Vagina (tissue), 2 donors: ENCODE data around the gene TTLL5. TPM values are rescaled to one million over a fixed set of nuclear protein-coding genes. Genes with fewer than 3 reads are reported as not detected.
A peak's percentile ranks its signal among the peaks of the same experiment; 100 is the strongest.

ENCODE experiments used
- DNase-seq, 2 donors: peaks; one replicate each; pipeline ENCODE4 v3.0.0-alpha.2; 2017; ENCODE audit errors: extremely low spot score in 2 of 2
- H3K27ac ChIP-seq: fragments of 200-600 bp; sonication (generic); one replicate; pipeline ENCODE4 v1.5.1; 2019
- H3K27me3 ChIP-seq: fragments of 200-600 bp; sonication (generic); one replicate; pipeline ENCODE4 v1.5.1; 2019
- H3K36me3 ChIP-seq, 2 donors: fragments of 200-600 bp; sonication (generic); one replicate each; pipeline ENCODE4 v1.5.1; 2017 to 2019
- H3K4me1 ChIP-seq: fragments of 200-600 bp; sonication (generic); one replicate; pipeline ENCODE4 v1.5.1; 2019
- H3K4me3 ChIP-seq, 2 donors: fragments of 200-600 bp; sonication (generic); 1 replicate in 1 of 2; 2 replicates in 1 of 2; pipeline ENCODE4 v1.5.1; 2016 to 2019
- H3K9me3 ChIP-seq: fragments of 200-600 bp; sonication (generic); one replicate; pipeline ENCODE4 v1.5.1; 2019
- POLR2A ChIP-seq, 2 donors: fragments of 450-650 bp; IDR thresholded peaks; one replicate each; pipeline ENCODE4 v1.6.1; 2017; ENCODE audit warnings: antibody characterized with exemption in 2 of 2, mild to moderate bottlenecking in 2 of 2, moderate library complexity in 2 of 2
- POLR2AphosphoS5 ChIP-seq, 2 donors: sonication (generic); formaldehyde crosslinking; IDR thresholded peaks; one replicate each; pipeline ENCODE4 v1.9.0; 2017; ENCODE audit warnings: antibody characterized with exemption in 2 of 2, mild to moderate bottlenecking in 2 of 2, low read depth in 1 of 2; ENCODE audit not compliant: insufficient read depth in 1 of 2
- intact Hi-C: fragments of 100-400 bp; cut with DNase I; formaldehyde crosslinking; loops from one replicate; pipeline ENCODE4 v1.15.1; 2023
- total RNA-seq: library from RNA; depleted of rRNA; stranded (reverse); fragments of >200 nt; gene quantifications from one replicate; pipeline ENCODE4 v1.2.3, GENCODE V29; 2016
- TF ChIP-seq, protein P1 (sequence below), 3 experiments: fragments of 450-650 bp in 2 of 3; fragments of 200-600 bp in 1 of 3; sonication (generic) in 1 of 3; IDR thresholded peaks; one replicate each; pipeline ENCODE4 v1.5.1; 2017 to 2019; ENCODE audit warnings: antibody characterized with exemption in 3 of 3, mild to moderate bottlenecking in 2 of 3, moderate library complexity in 2 of 3

TTLL5 gene
- total RNA-seq, 1 donor from 2014 or later, result 43.0 TPM

DNA sequence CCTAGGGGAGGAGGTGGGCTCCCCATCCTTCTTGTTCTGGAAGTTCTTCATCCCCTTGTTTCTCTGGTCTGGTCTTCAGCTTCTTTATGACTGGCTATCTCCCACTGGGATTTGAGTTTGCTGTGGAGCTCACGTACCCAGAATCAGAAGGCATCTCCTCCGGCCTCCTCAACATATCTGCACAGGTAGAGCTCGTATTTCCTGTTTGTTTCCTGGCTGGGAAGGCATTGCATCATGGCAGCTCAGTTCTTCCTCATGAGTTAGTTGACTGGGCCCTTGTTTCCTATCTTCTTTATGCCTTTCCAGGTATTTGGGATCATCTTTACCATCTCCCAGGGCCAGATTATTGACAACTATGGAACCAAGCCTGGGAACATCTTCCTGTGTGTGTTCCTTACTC, 20.2 kb upstream of the TTLL5 start:
- no peak for DNase-seq
- no peaks in the 10 kb centered on the region for H3K9me3 ChIP-seq
- no peaks in the 10 kb centered on the region for H3K36me3 ChIP-seq
- H3K27ac ChIP-seq, result no peak overlapping the region
- no peak for TF ChIP-seq POLR2A (IDR thresholded peaks at IDR 0.05)
- TF ChIP-seq, protein P1, sequence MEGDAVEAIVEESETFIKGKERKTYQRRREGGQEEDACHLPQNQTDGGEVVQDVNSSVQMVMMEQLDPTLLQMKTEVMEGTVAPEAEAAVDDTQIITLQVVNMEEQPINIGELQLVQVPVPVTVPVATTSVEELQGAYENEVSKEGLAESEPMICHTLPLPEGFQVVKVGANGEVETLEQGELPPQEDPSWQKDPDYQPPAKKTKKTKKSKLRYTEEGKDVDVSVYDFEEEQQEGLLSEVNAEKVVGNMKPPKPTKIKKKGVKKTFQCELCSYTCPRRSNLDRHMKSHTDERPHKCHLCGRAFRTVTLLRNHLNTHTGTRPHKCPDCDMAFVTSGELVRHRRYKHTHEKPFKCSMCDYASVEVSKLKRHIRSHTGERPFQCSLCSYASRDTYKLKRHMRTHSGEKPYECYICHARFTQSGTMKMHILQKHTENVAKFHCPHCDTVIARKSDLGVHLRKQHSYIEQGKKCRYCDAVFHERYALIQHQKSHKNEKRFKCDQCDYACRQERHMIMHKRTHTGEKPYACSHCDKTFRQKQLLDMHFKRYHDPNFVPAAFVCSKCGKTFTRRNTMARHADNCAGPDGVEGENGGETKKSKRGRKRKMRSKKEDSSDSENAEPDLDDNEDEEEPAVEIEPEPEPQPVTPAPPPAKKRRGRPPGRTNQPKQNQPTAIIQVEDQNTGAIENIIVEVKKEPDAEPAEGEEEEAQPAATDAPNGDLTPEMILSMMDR (IDR thresholded peaks at IDR 0.05), result no peak
- no peak for TF ChIP-seq POLR2AphosphoS5 (IDR thresholded peaks at IDR 0.05; ENCODE audit: insufficient read depth in 1 of 2, low read depth in 1 of 2)
- no peak overlapping the region for H3K4me3 ChIP-seq
- H3K4me1 ChIP-seq, result no peaks in the 10 kb centered on the region
- H3K27me3 ChIP-seq, result no peaks in the 10 kb centered on the region
- intact Hi-C loops, result no loop called here

DNA sequence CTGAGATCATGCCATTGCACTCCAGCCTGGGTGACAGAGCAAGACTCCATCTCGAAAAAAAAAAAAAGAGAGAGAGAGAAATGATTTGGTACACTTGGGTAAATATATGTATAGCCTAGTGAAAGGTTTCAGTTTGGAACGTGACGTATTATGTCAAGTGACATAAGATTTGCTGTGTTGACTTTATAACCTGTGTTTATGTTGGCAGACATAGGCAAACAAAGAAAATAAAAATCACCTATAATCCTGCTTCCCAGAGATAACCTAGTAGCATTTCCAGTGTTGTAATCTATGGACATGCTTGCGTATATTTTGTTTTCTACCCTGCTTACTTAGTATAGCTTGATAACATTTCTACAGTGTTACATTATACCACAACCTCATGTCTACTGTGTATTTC, 17.1 kb upstream of the TTLL5 start:
- Histone ChIP-seq H3K27ac (no peak overlapping the region), H3K36me3 (peaks cover 0 to 4% of the 10 kb centered on the region in 2 donors), H3K9me3 (no peaks in the 10 kb centered on the region), H3K27me3 (no peaks in the 10 kb centered on the region), H3K4me1 (no peaks in the 10 kb centered on the region), H3K4me3 (no peak overlapping the region)
- no peak for TF ChIP-seq POLR2AphosphoS5 (IDR thresholded peaks at IDR 0.05; ENCODE audit: insufficient read depth in 1 of 2, low read depth in 1 of 2)
- TF ChIP-seq, protein P1 (IDR thresholded peaks at IDR 0.05), result no peak
- no peak for TF ChIP-seq POLR2A (IDR thresholded peaks at IDR 0.05)
- intact Hi-C loops, result no loop called here
- no peak for DNase-seq

DNA sequence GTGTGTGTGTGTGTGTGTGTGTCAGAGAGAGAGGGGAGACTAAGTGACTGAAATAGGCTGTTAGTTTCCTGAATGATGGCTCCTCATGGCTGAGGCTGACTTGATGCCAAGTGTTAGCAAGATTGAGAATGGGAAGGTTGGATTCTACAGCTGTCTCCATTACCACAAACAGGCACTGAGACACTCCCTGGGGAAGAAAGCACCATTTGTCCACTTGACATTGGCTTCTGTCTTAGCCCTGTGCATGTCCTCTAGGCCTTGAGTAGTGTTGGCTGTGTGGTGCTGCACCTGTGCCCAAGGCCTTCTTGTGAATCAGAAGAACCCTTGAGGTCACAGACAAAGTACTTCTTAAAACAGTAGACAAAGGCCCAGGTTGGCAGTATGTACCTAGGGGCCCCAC, 16.0 kb upstream of the TTLL5 start:
- TF ChIP-seq POLR2A (IDR thresholded peaks at IDR 0.05) (no peak), POLR2AphosphoS5 (IDR thresholded peaks at IDR 0.05; ENCODE audit: insufficient read depth in 1 of 2, low read depth in 1 of 2) (no peak)
- TF ChIP-seq, protein P1 (IDR thresholded peaks at IDR 0.05), result no peak
- H3K27me3 ChIP-seq, result no peaks in the 10 kb centered on the region
- no peak overlapping the region for H3K4me3 ChIP-seq
- intact Hi-C loops, result no loop called here
- no peaks in the 10 kb centered on the region for H3K4me1 ChIP-seq
- peaks cover 0 to 14% of the 10 kb centered on the region in 2 donors for H3K36me3 ChIP-seq
- H3K27ac ChIP-seq, result no peak overlapping the region
- no peak for DNase-seq
- H3K9me3 ChIP-seq, result no peaks in the 10 kb centered on the region

DNA sequence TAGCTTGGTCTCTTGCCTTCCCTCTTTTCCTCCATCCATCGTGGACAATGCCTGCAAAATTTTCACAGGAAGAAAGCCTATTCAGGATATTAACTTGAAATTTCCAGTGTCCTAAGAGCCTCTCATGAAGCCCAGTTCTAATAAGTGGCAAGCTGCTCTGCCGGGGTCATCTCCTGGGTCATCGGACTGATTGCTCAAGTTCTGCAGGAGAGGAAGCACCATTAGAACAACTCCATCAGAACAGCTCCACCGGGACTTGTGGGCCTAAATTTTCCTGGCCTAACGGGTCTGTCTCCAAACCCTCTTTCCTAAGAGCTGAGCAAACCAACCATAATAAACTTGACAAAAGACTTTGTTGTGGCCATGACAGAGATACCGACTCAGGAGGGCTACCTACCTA, 14.3 kb upstream of the TTLL5 start:
- TF ChIP-seq, protein P1 (IDR thresholded peaks at IDR 0.05), result no peak
- TF ChIP-seq POLR2A (IDR thresholded peaks at IDR 0.05), result no peak
- TF ChIP-seq POLR2AphosphoS5 (IDR thresholded peaks at IDR 0.05; ENCODE audit: insufficient read depth in 1 of 2, low read depth in 1 of 2), result no peak
- Histone ChIP-seq H3K27ac (no peak overlapping the region), H3K4me3 (no peak overlapping the region), H3K27me3 (no peaks in the 10 kb centered on the region), H3K36me3 (peaks cover 0 to 31% of the 10 kb centered on the region in 2 donors), H3K9me3 (no peaks in the 10 kb centered on the region), H3K4me1 (no peaks in the 10 kb centered on the region)
- DNase-seq, result peak in 1 of 2 donors; percentile 79
- intact Hi-C loops, result no loop called here

DNA sequence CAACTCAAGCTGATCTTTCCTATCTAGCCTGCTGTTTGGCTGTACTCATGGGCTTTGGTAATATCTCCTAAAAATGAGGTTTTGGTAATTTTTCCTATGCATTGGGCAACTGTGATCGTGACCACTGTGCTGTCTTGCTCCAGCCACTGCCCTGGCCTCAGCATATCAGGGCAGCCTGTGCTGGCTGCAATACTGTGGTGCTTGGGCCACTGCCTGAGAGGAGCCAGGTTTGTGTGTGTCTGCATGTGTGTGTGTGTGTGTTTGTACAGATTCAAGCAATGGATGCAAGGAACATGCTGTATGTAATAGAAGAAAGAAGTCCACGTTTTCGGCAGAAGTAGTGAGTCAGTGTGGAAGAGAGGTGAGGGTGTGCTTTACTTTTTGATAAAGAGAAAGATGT, 13.4 kb upstream of the TTLL5 start:
- H3K4me3 ChIP-seq, result no peak overlapping the region
- H3K36me3 ChIP-seq, result peaks cover 0 to 40% of the 10 kb centered on the region in 2 donors
- intact Hi-C loops, result no loop called here
- no peaks in the 10 kb centered on the region for H3K4me1 ChIP-seq
- DNase-seq, result peak in 1 of 2 donors; percentile 52
- TF ChIP-seq, protein P1 (IDR thresholded peaks at IDR 0.05), result no peak
- TF ChIP-seq POLR2A (IDR thresholded peaks at IDR 0.05) (no peak), POLR2AphosphoS5 (IDR thresholded peaks at IDR 0.05; ENCODE audit: insufficient read depth in 1 of 2, low read depth in 1 of 2) (no peak)
- no peak overlapping the region for H3K27ac ChIP-seq
- no peaks in the 10 kb centered on the region for H3K27me3 ChIP-seq
- no peaks in the 10 kb centered on the region for H3K9me3 ChIP-seq
